ENCODE results near the gene GP1BA.

Gene GP1BA

DNA sequence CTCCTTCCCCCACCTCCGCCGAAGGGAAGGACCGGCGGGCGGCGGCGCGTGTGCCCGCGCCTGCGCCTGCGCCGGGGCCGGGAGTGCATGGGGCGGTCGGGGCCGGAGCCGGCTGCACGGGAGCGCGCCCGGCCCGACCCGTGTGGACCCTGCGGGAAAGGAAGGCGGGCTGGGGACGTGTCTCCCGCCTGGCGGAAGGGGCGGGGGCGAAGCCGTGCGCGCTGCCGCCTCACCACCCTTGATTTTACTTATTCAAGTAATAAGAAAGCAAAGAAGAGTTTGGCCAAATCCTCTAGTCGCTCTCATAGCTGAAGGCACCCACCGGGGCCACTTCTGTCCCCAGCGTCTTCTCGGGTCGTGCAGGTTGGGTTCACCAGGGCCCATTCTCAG is 16.8 kb downstream of the GP1BA start:
- no peak for TF ChIP-seq ZFX (IDR thresholded peaks at IDR 0.05; ENCODE audit: borderline replicate concordance)
- TF ChIP-seq, protein P1, sequence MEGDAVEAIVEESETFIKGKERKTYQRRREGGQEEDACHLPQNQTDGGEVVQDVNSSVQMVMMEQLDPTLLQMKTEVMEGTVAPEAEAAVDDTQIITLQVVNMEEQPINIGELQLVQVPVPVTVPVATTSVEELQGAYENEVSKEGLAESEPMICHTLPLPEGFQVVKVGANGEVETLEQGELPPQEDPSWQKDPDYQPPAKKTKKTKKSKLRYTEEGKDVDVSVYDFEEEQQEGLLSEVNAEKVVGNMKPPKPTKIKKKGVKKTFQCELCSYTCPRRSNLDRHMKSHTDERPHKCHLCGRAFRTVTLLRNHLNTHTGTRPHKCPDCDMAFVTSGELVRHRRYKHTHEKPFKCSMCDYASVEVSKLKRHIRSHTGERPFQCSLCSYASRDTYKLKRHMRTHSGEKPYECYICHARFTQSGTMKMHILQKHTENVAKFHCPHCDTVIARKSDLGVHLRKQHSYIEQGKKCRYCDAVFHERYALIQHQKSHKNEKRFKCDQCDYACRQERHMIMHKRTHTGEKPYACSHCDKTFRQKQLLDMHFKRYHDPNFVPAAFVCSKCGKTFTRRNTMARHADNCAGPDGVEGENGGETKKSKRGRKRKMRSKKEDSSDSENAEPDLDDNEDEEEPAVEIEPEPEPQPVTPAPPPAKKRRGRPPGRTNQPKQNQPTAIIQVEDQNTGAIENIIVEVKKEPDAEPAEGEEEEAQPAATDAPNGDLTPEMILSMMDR (IDR thresholded peaks at IDR 0.05), result no peak
- H3K27ac ChIP-seq, result peak overlapping the region; percentile 100

DNA sequence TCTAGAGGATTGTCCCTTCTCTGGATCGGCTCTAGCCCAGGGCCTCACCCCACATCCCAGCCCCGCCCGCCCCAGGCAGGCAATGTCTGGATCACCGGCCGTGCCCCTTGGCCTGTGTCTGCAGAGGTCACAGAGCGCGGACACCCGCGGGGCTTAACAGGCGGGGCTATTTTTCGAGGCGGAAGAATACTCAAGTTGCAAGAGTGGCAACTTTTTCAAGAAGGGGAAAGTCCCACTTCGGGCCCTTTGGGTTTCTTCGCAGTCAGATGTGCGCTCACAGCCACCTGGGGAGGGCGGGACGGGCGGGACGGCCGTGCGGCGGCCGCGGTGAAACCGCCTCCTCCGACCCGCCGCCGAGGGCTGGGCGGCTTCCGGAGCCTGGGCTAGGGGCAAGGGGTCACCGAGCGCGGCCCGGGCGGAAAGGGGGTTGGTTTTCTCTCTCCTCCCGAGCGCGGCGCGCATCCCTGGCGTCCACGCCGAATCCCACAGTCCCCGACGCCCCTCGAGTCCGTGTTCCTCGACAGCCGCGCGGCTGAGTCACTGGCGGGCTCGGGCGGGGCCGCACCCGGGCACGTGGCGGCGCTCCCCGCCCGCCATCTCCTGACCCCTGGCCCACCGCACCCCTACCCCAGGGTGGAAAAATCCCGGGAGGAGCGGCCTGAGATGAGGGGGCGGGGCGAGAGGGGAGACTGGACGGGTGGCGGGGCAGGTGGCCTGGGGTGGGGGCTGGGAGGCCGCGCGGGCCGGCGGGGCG is 17.4 kb downstream of the GP1BA start:
- no peak for TF ChIP-seq ZFX (IDR thresholded peaks at IDR 0.05; ENCODE audit: borderline replicate concordance)
- TF ChIP-seq, protein P1 (IDR thresholded peaks at IDR 0.05), result no peak
- H3K27ac ChIP-seq, result peak overlapping the region; percentile 100

GRCh38 chr17:4950075-4950745 is 18.1 kb downstream of the GP1BA start:
- H3K27ac ChIP-seq, result peak overlapping the region; percentile 100
- TF ChIP-seq, protein P1 (IDR thresholded peaks at IDR 0.05), result no peak
- TF ChIP-seq ZFX (IDR thresholded peaks at IDR 0.05; ENCODE audit: borderline replicate concordance), result no peak

DNA sequence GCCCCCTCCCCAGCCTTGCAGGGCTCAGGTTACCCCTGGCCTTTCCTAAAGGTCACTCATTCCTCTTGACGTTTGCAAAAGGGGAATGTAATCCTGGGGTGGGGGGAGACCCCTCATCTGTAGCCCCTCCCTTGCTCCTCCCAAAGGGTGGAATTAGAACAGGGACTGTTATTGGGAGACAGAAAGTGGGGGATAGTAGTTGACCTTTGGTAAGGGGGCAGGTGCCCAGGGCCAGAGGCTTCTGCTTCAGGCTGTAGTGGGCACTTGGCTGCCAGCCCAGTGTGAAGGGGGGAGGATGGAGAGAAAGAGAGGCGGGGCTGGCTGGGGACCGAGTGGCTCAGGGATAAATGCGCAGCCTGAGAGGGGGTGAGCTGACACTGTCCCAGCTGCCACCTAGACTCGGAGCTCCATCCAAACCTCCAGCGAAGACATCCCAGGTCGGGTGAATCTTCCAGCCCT is 18.7 kb downstream of the GP1BA start, which contains the start of gene ENO3:
ENO3 (plus strand) TSS at position 374 of the 459 bp plus-strand sequence. CDS start 711 bp downstream, outside the sequence.
- H3K27ac ChIP-seq, result peak within 1 kb of the TSS; percentile 100
- TF ChIP-seq, protein P1 (IDR thresholded peaks at IDR 0.05), result no peak
- no peak for TF ChIP-seq ZFX (IDR thresholded peaks at IDR 0.05; ENCODE audit: borderline replicate concordance)

DNA sequence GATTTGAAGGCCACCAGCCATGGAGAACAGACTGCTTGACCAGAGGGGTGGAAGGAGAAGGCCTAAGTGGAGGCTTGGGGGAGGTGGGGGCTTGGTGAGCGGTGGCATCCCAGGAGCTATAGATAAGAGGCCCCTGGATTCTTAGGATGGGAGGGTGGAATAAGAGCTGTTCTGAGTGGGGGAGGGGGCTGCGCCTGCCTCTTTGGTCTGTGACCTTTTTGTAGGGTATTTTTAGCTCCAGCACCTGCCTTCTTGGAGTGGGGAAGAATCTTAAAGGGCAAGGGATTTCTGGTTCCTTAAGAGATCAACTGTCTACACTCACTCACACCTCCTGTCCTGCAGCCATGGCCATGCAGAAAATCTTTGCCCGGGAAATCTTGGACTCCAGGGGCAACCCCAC is 19.4 kb downstream of the GP1BA start:
- no peak for TF ChIP-seq ZFX (IDR thresholded peaks at IDR 0.05; ENCODE audit: borderline replicate concordance)
- TF ChIP-seq, protein P1 (IDR thresholded peaks at IDR 0.05), result no peak
- peak overlapping the region; percentile 100; the same call in 1 of the 2 replicates for H3K27ac ChIP-seq

DNA sequence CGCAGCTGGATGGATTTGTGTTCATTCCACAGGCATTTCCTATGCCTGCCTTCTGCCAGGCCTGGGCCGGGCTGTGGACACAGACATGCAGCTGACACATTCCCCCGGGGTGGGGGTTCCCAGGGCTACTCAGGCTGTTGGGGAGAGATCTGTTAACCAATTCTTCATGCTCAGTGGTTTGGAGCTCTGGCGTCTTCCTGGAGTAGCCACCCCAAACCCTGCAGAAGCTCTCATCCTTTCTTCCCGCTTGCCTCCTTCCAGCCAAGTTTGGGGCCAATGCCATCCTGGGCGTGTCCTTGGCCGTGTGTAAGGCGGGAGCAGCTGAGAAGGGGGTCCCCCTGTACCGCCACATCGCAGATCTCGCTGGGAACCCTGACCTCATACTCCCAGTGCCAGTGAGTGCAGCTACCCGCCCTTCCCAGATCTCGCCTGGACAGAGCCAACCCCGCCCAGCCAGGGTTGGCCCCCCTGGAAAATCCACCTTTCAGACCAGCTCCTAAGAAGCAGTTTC is 21.4 kb downstream of the GP1BA start:
- no peak for TF ChIP-seq ZFX (IDR thresholded peaks at IDR 0.05; ENCODE audit: borderline replicate concordance)
- TF ChIP-seq, protein P1 (IDR thresholded peaks at IDR 0.05), result no peak
- no peak overlapping the region for H3K27ac ChIP-seq
